ENCODE measurements around the gene PI4KA.
"Not testable (repeated sequence)": the region's sequence is repeated elsewhere in the genome, so short reads cannot be mapped to it uniquely, and the experiment has no call there.

GRCh38 chr22:20769496-20769826 lies 89.2 kb downstream of the PI4KA start:
- not testable (repeated sequence) for TF ChIP-seq POLR2A, CTCF, POLR2AphosphoS5 (IDR thresholded peaks at IDR 0.05)

Data from upper lobe of left lung (tissue), 4 donors.